Measurements from ENCODE around the gene NXPH3. TPM values are rescaled to one million over a fixed set of nuclear protein-coding genes. Genes with fewer than 3 reads are reported as not detected.
A peak's percentile ranks its signal among the peaks of the same experiment; 100 is the strongest.
"Not testable (repeated sequence)": the region's sequence is repeated elsewhere in the genome, so short reads cannot be mapped to it uniquely, and the experiment has no call there.

NXPH3 gene
- total RNA-seq, 1 experiment from 2014 or later = not detected

GRCh38 chr17:49566668-49567071, 9.0 kb upstream of the NXPH3 start:
- H3K9me3 ChIP-seq (ENCODE audit: insufficient read depth, low read depth) = no peaks in the 10 kb centered on the region
- no peak overlapping the region for H3K4me3 ChIP-seq
- no peak for DNase-seq
- CTCF ChIA-PET = interaction anchor here (1.1 kb wide), 1 partner anchor 129 kb away, joined by 3 read pairs; no protein-coding TSS in a partner anchor
- intact Hi-C loops (cut with micrococcal nuclease; ENCODE audit: unreplicated experiment) = loop anchor here (5.0 kb wide), 1 partner anchor 731 kb away; no protein-coding TSS in a partner anchor
- 0 out of 2 replicates have a peak, but pooled peaks cover 6% of the 10 kb centered on the region for H3K4me1 ChIP-seq (replicated peaks; ENCODE audit: insufficient read depth)
- no peak overlapping the region for H2AFZ ChIP-seq
- peaks cover 23% of the 10 kb centered on the region; the same call in 1 of the 2 replicates for H3F3A ChIP-seq (ENCODE audit: insufficient read depth, low read depth)
- H3K9me2 ChIP-seq (ENCODE audit: insufficient read depth) = no peaks in the 10 kb centered on the region
- no peak overlapping the region for H3K4me2 ChIP-seq
- no peaks in the 10 kb centered on the region for H3K79me2 ChIP-seq (ENCODE audit: low read depth)
- no peak for TF ChIP-seq EZH2 (IDR thresholded peaks at IDR 0.05; ENCODE audit: low read depth)
- TF ChIP-seq, protein P1, sequence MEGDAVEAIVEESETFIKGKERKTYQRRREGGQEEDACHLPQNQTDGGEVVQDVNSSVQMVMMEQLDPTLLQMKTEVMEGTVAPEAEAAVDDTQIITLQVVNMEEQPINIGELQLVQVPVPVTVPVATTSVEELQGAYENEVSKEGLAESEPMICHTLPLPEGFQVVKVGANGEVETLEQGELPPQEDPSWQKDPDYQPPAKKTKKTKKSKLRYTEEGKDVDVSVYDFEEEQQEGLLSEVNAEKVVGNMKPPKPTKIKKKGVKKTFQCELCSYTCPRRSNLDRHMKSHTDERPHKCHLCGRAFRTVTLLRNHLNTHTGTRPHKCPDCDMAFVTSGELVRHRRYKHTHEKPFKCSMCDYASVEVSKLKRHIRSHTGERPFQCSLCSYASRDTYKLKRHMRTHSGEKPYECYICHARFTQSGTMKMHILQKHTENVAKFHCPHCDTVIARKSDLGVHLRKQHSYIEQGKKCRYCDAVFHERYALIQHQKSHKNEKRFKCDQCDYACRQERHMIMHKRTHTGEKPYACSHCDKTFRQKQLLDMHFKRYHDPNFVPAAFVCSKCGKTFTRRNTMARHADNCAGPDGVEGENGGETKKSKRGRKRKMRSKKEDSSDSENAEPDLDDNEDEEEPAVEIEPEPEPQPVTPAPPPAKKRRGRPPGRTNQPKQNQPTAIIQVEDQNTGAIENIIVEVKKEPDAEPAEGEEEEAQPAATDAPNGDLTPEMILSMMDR (conservative IDR thresholded peaks at IDR 0.05) = no peak
- POLR2A ChIA-PET (ENCODE audit: unreplicated experiment) = no interaction called here
- BruUV-seq (replicated peaks) = no TSS peak
- no peaks in the 10 kb centered on the region for H3K36me3 ChIP-seq (ENCODE audit: low read depth)
- peaks cover 15% of the 10 kb centered on the region; the same call in 1 of the 2 replicates for H3K27me3 ChIP-seq (ENCODE audit: insufficient read depth, low read depth)
- H3K27ac ChIP-seq = no peak overlapping the region
- no peaks in the 10 kb centered on the region for H4K20me1 ChIP-seq (ENCODE audit: insufficient read depth)

DNA sequence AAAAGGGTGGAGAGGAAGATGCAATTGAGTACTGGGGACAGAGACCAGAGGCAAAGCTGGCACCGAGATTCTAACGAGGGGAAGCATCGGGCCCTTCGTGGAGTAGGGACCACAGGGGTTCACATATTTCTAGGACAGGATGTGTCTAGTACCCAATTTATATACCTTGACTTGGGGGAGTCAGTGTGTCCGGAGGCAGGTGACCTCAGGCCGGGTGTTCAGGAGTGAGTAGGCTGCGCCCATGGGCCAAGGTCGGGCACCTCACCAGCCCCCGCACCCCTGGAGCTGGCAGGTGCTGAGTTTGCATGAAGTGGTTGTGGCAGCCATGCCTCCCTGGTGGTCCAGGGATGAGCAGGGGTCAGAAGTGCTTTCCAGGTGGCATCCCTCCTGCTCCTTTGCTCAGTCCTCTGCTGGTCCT, 8.6 kb upstream of the NXPH3 start:
- Histone ChIP-seq H2AFZ (no peak overlapping the region), H3K27me3 (ENCODE audit: insufficient read depth, low read depth) (peaks cover 20% of the 10 kb centered on the region), H3F3A (ENCODE audit: insufficient read depth, low read depth) (peaks cover 27% of the 10 kb centered on the region; the same call in 1 of the 2 replicates), H3K4me3 (no peak overlapping the region), H3K79me2 (ENCODE audit: low read depth) (no peaks in the 10 kb centered on the region), H3K27ac (no peak overlapping the region), H3K4me2 (no peak overlapping the region), H3K9me2 (ENCODE audit: insufficient read depth) (no peaks in the 10 kb centered on the region), H3K4me1 (replicated peaks; ENCODE audit: insufficient read depth) (0 out of 2 replicates have a peak, but pooled peaks cover 6% of the 10 kb centered on the region), H3K9me3 (ENCODE audit: insufficient read depth, low read depth) (no peaks in the 10 kb centered on the region), H3K36me3 (ENCODE audit: low read depth) (no peaks in the 10 kb centered on the region), H4K20me1 (ENCODE audit: insufficient read depth) (no peaks in the 10 kb centered on the region)
- BruUV-seq (replicated peaks) = no TSS peak
- ChIA-PET CTCF (interaction anchor here (0.6 to 1.1 kb wide), 3 partner anchors 9 to 428 kb away, joined by 3 to 4 read pairs (median 3); no protein-coding TSS in a partner anchor), POLR2A (ENCODE audit: unreplicated experiment) (no interaction called here)
- intact Hi-C loops (cut with micrococcal nuclease; ENCODE audit: unreplicated experiment) = loop anchor here (5.0 kb wide), 1 partner anchor 730 kb away; no protein-coding TSS in a partner anchor
- DNase-seq = no peak
- no peak for TF ChIP-seq EZH2 (IDR thresholded peaks at IDR 0.05; ENCODE audit: low read depth)
- TF ChIP-seq, protein P1 (conservative IDR thresholded peaks at IDR 0.05) = no peak

DNA sequence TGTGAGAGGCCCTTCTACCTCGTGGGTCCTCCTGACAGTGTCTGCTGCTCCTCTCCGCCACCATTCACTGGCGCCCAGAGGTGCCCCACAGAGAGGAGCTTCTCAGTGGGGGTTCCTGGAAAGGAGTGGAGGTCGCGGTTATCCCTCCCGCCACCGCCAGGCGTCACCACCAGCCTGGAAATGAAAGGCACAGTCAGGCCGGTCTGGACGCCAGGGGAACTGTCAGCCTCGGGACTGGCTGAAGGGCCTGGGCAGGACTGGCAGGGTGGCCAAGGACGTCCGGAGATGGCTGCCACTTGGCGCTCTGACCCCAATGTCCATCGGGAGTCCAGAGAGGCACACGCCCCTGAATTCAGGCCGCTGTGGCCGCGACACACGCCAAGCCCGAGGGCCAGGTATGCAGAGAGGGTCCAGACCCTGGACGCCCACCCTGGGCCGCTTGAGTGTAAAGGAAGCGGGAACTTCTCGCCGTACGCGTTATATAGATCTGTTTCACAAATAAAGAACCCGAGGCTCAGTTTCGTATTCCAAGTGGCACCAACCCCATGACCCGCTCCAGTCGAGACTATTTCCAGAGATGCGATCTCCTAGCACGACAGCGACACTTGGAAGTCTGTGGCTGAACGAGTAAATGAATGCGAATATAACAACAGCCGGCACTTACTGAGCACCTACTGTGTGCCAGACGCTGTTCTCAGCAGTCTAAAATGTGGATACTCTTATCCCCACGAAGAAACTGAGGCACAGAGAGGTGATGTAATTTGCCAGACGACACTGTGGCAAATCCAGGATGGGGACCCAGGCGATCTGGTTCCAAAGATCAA, 7.6 kb upstream of the NXPH3 start:
- H2AFZ ChIP-seq = peak overlapping the region; percentile 37; the same call in 1 of the 2 replicates
- H3K9me3 ChIP-seq (ENCODE audit: insufficient read depth, low read depth) = no peaks in the 10 kb centered on the region
- no peaks in the 10 kb centered on the region for H3K9me2 ChIP-seq (ENCODE audit: insufficient read depth)
- H3K79me2 ChIP-seq (ENCODE audit: low read depth) = no peaks in the 10 kb centered on the region
- intact Hi-C loops (cut with micrococcal nuclease; ENCODE audit: unreplicated experiment) = loop anchor here (2.0 to 5.0 kb wide), 3 partner anchors 283 to 729 kb away; no protein-coding TSS in a partner anchor
- 0 out of 2 replicates have a peak, but pooled peaks cover 6% of the 10 kb centered on the region for H3K4me1 ChIP-seq (replicated peaks; ENCODE audit: insufficient read depth)
- ChIA-PET POLR2A (ENCODE audit: unreplicated experiment) (no interaction called here), CTCF (interaction anchor here (0.6 to 1.1 kb wide), 4 partner anchors 10 to 427 kb away, joined by 3 to 4 read pairs (median 3); no protein-coding TSS in a partner anchor)
- TF ChIP-seq, protein P1 (conservative IDR thresholded peaks at IDR 0.05) = peak; percentile 99
- TF ChIP-seq EZH2 (IDR thresholded peaks at IDR 0.05; ENCODE audit: low read depth) = no peak
- peak; percentile 69 to 88 for DNase-seq
- H3K36me3 ChIP-seq (ENCODE audit: low read depth) = no peaks in the 10 kb centered on the region
- no TSS peak for BruUV-seq (replicated peaks)
- peak overlapping the region; percentile 38; the same call in 1 of the 2 replicates for H3K4me3 ChIP-seq
- peak overlapping the region; percentile 72 for H3K4me2 ChIP-seq
- peaks cover 30% of the 10 kb centered on the region; the same call in 1 of the 2 replicates for H3F3A ChIP-seq (ENCODE audit: insufficient read depth, low read depth)
- no peaks in the 10 kb centered on the region for H4K20me1 ChIP-seq (ENCODE audit: insufficient read depth)
- H3K27ac ChIP-seq = no peak overlapping the region
- peaks cover 28% of the 10 kb centered on the region for H3K27me3 ChIP-seq (ENCODE audit: insufficient read depth, low read depth)

DNA sequence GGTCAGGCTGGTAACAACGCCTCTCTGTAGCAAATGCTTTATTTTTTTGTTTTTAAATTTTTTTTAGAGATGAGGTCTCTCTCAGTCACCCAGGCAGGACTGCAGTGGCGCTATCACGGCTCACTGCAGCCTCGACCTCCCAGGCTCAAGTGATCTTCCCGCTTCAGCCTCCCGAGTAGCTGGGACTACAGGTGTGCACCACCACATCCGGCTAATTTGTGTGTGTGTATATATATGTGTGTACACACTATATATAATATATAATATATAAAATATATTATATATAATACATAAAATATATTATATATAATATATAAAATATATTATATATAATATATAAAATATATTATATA, 7.0 kb upstream of the NXPH3 start:
- H3K27ac ChIP-seq; POLR2A ChIA-PET (ENCODE audit: unreplicated experiment): not testable (repeated sequence)

More for the DNA sequence above, 7.0 kb upstream of the NXPH3 start:
- BruUV-seq (replicated peaks); H3K79me2 ChIP-seq (ENCODE audit: low read depth); H3K9me2 ChIP-seq (ENCODE audit: insufficient read depth); DNase-seq; H3K36me3 ChIP-seq (ENCODE audit: low read depth); H3K4me3 ChIP-seq; CTCF ChIA-PET; H3K9me3 ChIP-seq (ENCODE audit: insufficient read depth, low read depth); H3K4me1 ChIP-seq (replicated peaks; ENCODE audit: insufficient read depth); H2AFZ ChIP-seq; H4K20me1 ChIP-seq (ENCODE audit: insufficient read depth): not testable (repeated sequence)
- H3F3A ChIP-seq (ENCODE audit: insufficient read depth, low read depth) = peaks cover 30% of the 10 kb centered on the region; the same call in 1 of the 2 replicates
- H3K27me3 ChIP-seq (ENCODE audit: insufficient read depth, low read depth) = peaks cover 34% of the 10 kb centered on the region
- peak overlapping the region; percentile 72 for H3K4me2 ChIP-seq
- intact Hi-C loops (cut with micrococcal nuclease; ENCODE audit: unreplicated experiment) = loop anchor here (2.0 to 5.0 kb wide), 3 partner anchors 282 to 729 kb away; no protein-coding TSS in a partner anchor
